ENCODE measurements around the gene TSPAN5. TPM values are rescaled to one million over a fixed set of nuclear protein-coding genes. Genes with fewer than 3 reads are reported as not detected.
"Not testable (repeated sequence)": the region's sequence is repeated elsewhere in the genome, so short reads cannot be mapped to it uniquely, and the experiment has no call there.

Gene TSPAN5
- total RNA-seq, 4 donors from 2014 or later: 2.1 to 5.8 (median 3.8) TPM

DNA sequence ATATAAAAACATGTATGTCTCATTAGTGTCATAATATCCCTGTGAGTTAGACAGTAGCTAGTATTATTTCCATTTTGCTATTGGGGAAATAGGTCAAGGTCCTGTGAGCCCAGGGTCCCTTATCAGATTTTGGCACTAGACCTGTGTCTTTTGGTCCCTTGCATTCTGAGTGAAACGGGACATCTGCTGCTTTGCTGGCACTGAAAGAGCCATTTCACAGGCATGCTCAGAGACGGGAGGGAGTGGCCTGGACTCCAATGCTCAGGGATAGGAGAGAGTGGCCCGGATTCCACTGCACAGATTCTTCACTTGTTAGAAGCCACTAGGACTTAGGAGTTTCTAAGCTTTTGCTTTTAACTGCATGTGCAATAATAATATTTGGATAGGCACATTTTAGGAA, 177.2 kb downstream of the TSPAN5 start:
- no peak for TF ChIP-seq POLR2A (IDR thresholded peaks at IDR 0.05)
- TF ChIP-seq, protein P1, sequence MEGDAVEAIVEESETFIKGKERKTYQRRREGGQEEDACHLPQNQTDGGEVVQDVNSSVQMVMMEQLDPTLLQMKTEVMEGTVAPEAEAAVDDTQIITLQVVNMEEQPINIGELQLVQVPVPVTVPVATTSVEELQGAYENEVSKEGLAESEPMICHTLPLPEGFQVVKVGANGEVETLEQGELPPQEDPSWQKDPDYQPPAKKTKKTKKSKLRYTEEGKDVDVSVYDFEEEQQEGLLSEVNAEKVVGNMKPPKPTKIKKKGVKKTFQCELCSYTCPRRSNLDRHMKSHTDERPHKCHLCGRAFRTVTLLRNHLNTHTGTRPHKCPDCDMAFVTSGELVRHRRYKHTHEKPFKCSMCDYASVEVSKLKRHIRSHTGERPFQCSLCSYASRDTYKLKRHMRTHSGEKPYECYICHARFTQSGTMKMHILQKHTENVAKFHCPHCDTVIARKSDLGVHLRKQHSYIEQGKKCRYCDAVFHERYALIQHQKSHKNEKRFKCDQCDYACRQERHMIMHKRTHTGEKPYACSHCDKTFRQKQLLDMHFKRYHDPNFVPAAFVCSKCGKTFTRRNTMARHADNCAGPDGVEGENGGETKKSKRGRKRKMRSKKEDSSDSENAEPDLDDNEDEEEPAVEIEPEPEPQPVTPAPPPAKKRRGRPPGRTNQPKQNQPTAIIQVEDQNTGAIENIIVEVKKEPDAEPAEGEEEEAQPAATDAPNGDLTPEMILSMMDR (IDR thresholded peaks at IDR 0.05): no peak
- H3K27ac ChIP-seq: no peak overlapping the region
- H3K27me3 ChIP-seq: no peaks in the 10 kb centered on the region
- no peak for DNase-seq
- H3K9me3 ChIP-seq: no peaks in the 10 kb centered on the region
- H3K36me3 ChIP-seq: no peaks in the 10 kb centered on the region
- H3K4me3 ChIP-seq: no peak overlapping the region
- no peaks in the 10 kb centered on the region for H3K4me1 ChIP-seq

GRCh38 chr4:98480535-98480934, 177.9 kb downstream of the TSPAN5 start:
- H3K27ac ChIP-seq: no peak overlapping the region
- H3K9me3 ChIP-seq: no peaks in the 10 kb centered on the region
- H3K27me3 ChIP-seq: no peaks in the 10 kb centered on the region
- H3K4me1 ChIP-seq: no peaks in the 10 kb centered on the region
- H3K4me3 ChIP-seq: no peak overlapping the region
- no peak for TF ChIP-seq POLR2A (IDR thresholded peaks at IDR 0.05)
- TF ChIP-seq, protein P1 (IDR thresholded peaks at IDR 0.05): no peak
- no peak for DNase-seq
- H3K36me3 ChIP-seq: no peaks in the 10 kb centered on the region

- H3K4me3 ChIP-seq, H3K27me3 ChIP-seq, H3K27ac ChIP-seq, H3K9me3 ChIP-seq, H3K36me3 ChIP-seq, H3K4me1 ChIP-seq, DNase-seq: not testable (repeated sequence)
These were observed 178.8 kb downstream of the TSPAN5 start for GRCh38 chr4:98479590-98479989.

DNA sequence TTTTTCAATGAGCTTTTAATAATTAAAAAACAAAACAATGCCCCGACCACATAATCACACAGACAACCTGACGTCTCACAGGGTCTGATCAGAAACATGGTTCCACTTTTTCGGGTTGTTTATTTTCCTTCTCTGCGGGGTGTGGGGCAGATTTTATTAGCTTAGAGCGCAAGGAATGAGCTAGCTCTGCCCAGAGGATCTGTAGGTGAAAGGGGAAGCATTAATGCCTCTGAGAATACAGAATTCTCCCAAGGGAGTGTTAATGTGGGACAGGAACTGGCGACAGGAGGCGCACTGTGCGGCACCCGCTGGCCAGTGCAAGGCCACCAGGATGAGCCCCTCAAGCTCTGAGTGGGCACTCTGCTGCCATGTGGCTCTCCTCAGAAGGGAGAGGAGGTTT, 181.5 kb downstream of the TSPAN5 start:
- no peak for TF ChIP-seq POLR2A (IDR thresholded peaks at IDR 0.05)
- TF ChIP-seq, protein P1 (IDR thresholded peaks at IDR 0.05): no peak
- Histone ChIP-seq H3K36me3 (no peaks in the 10 kb centered on the region), H3K4me1 (no peaks in the 10 kb centered on the region), H3K4me3 (no peak overlapping the region), H3K27me3 (no peaks in the 10 kb centered on the region), H3K27ac (no peak overlapping the region), H3K9me3 (no peaks in the 10 kb centered on the region)
- no peak for DNase-seq

DNA sequence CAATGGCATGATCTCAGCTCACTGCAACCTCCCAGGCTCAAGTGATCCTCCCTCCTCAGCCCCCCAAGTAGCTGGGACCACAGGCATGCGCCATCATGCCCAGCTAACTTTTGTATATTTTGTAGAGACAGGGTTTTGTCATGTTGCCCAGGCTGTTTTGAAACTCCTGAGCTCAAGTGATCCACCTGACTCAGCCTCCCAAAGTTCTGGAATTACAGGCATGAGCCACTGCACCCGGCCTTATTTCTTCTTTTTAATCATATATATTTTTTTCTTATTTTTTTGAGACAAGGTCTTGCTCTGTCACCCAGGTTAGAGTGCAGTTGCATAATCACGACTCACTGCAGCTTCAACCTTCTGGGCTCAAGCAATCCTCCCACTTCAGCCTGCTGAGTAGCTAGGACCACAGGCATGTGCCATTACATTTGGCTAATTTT, 184.0 kb downstream of the TSPAN5 start:
- Histone ChIP-seq H3K36me3 (no peaks in the 10 kb centered on the region), H3K9me3 (no peaks in the 10 kb centered on the region), H3K27me3 (no peaks in the 10 kb centered on the region), H3K4me1 (no peaks in the 10 kb centered on the region), H3K27ac (no peak overlapping the region), H3K4me3 (no peak overlapping the region)
- DNase-seq: no peak
- TF ChIP-seq, protein P1 (IDR thresholded peaks at IDR 0.05): no peak
- no peak for TF ChIP-seq POLR2A (IDR thresholded peaks at IDR 0.05)

DNA sequence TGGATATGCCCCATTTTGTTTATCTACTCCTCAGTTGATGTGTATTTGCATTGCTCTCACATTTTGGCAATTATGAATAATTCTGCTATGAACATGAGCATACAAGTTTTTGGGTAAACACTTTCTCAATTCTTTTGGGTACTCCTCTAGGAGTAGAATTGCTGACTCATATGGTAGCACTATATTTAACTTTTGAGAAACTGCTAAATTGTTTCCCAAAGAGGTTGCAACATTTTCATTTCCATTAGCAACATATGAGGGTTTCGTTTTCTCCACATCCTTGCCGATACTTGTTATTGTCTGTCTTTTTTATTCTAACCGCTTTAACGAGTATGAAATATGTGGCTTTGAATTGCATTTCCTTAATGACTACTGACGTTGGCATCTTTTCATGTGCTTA, 185.4 kb downstream of the TSPAN5 start:
- TF ChIP-seq POLR2A (IDR thresholded peaks at IDR 0.05): no peak
- TF ChIP-seq, protein P1 (IDR thresholded peaks at IDR 0.05): no peak
- H3K4me1 ChIP-seq: peaks cover 0 to under 1% (median 0%) of the 10 kb centered on the region in 4 donors
- H3K4me3 ChIP-seq: no peak overlapping the region
- no peak overlapping the region for H3K27ac ChIP-seq
- no peaks in the 10 kb centered on the region for H3K9me3 ChIP-seq
- no peak for DNase-seq
- H3K27me3 ChIP-seq: no peaks in the 10 kb centered on the region
- no peaks in the 10 kb centered on the region for H3K36me3 ChIP-seq
